Measurements from ENCODE around the gene TNNI2.

The TNNI2 gene

GRCh38 chr11:1845561-1846452 lies 7.0 kb downstream of the TNNI2 start:
- no peak for DNase-seq (ENCODE audit: low spot score)

GRCh38 chr11:1846453-1846932 lies 7.7 kb downstream of the TNNI2 start:
- no peak for DNase-seq (ENCODE audit: low spot score)

- no peak for DNase-seq (ENCODE audit: low spot score)
These were observed 8.4 kb downstream of the TNNI2 start for GRCh38 chr11:1847006-1847735.

GRCh38 chr11:1847926-1848639 lies 9.3 kb downstream of the TNNI2 start:
- DNase-seq (ENCODE audit: low spot score) = no peak

- no peak for DNase-seq (ENCODE audit: low spot score)
These were observed 10.1 kb downstream of the TNNI2 start for GRCh38 chr11:1848640-1849430.

- no peak for DNase-seq (ENCODE audit: low spot score)
These were observed 12.8 kb downstream of the TNNI2 start for GRCh38 chr11:1851468-1852180.

- no peak for DNase-seq (ENCODE audit: low spot score)
These were observed 13.6 kb downstream of the TNNI2 start for GRCh38 chr11:1852271-1852876.

GRCh38 chr11:1852877-1853276 lies 14.1 kb downstream of the TNNI2 start, which contains the start of gene LSP1:
LSP1 (plus strand) TSS chr11:1853084; CDS start chr11:1853145, 61 bp downstream.
- no peak for DNase-seq (ENCODE audit: low spot score)

GRCh38 chr11:1853376-1854131 lies 14.8 kb downstream of the TNNI2 start:
- DNase-seq (ENCODE audit: low spot score) = no peak

- no peak for DNase-seq (ENCODE audit: low spot score)
These were observed 15.6 kb downstream of the TNNI2 start for GRCh38 chr11:1854132-1854948.

- no peak for DNase-seq (ENCODE audit: low spot score)
These were observed 16.4 kb downstream of the TNNI2 start for GRCh38 chr11:1854949-1855885.

GRCh38 chr11:1855886-1856265 lies 17.1 kb downstream of the TNNI2 start:
- DNase-seq (ENCODE audit: low spot score) = no peak

- no peak for DNase-seq (ENCODE audit: low spot score)
These were observed 17.7 kb downstream of the TNNI2 start for GRCh38 chr11:1856306-1857005.

GRCh38 chr11:1857064-1857463 lies 18.3 kb downstream of the TNNI2 start:
- DNase-seq (ENCODE audit: low spot score) = no peak

- no peak for DNase-seq (ENCODE audit: low spot score)
These were observed 19.4 kb downstream of the TNNI2 start for GRCh38 chr11:1858154-1858553.

- DNase-seq (ENCODE audit: low spot score) = no peak
These were observed 19.8 kb downstream of the TNNI2 start for GRCh38 chr11:1858576-1858975.

GRCh38 chr11:1859004-1859403 lies 20.2 kb downstream of the TNNI2 start:
- no peak for DNase-seq (ENCODE audit: low spot score)

Data from SK-N-DZ (cell line).